ENCODE data around the gene ARMC6.

- TF ChIP-seq CTCF (IDR thresholded peaks at IDR 0.05) (no peak), POLR2A (IDR thresholded peaks at IDR 0.05) (no peak)
These were observed 43.7 kb downstream of the ARMC6 start for GRCh38 chr19:19077103-19077502.
